ENCODE results near the gene SAMD9L.

DNA sequence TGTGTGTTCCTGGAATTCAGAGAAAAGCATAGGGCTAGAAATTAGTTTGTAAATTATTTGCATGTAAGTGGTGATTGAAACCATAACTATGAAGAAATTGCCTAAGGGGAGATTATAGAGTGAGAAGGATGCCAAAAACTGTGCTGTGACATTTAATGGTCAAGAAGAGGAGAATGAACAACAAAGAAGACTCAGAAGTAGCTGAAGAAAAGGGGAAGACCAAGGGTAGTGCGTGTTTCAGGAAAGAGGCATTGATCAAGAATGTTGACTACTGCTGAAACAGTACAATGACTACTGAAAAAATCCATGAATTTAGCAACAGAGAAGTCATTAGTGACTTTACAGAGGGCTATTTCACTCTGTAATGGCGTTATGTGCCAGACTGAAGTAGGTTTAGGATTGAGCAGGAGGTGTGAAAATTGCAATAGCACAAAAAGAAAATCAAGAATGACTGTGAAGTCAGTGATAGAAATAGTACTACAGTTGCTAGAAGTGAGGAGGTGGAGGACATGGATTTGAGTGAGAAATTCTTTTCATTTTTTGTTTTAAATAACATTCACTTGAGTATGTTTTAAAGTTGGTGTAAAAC, 28.9 kb upstream of the SAMD9L start:
- TF ChIP-seq, protein P1, sequence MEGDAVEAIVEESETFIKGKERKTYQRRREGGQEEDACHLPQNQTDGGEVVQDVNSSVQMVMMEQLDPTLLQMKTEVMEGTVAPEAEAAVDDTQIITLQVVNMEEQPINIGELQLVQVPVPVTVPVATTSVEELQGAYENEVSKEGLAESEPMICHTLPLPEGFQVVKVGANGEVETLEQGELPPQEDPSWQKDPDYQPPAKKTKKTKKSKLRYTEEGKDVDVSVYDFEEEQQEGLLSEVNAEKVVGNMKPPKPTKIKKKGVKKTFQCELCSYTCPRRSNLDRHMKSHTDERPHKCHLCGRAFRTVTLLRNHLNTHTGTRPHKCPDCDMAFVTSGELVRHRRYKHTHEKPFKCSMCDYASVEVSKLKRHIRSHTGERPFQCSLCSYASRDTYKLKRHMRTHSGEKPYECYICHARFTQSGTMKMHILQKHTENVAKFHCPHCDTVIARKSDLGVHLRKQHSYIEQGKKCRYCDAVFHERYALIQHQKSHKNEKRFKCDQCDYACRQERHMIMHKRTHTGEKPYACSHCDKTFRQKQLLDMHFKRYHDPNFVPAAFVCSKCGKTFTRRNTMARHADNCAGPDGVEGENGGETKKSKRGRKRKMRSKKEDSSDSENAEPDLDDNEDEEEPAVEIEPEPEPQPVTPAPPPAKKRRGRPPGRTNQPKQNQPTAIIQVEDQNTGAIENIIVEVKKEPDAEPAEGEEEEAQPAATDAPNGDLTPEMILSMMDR (IDR thresholded peaks at IDR 0.05): no peak
- no peak for TF ChIP-seq POLR2A (IDR thresholded peaks at IDR 0.05)
